GM10266 (cell line): Measurements from ENCODE around the gene CACNA1D.

Experiments
- DNase-seq: peaks from one replicate; pipeline ENCODE4 v3.0.0; 2012; ENCODE audit errors: extremely low spot score
- TF ChIP-seq, protein P1 (sequence below): IDR thresholded peaks from 2 replicates; pipeline ENCODE4 v1.5.1; 2012; ENCODE audit warnings: mild to moderate bottlenecking, low read depth; ENCODE audit not compliant: control insufficient read depth, insufficient read depth; ENCODE audit errors: missing control alignments

CACNA1D gene

GRCh38 chr3:53703630-53704362 is 209.4 kb downstream of the CACNA1D start:
- no peak for DNase-seq
- TF ChIP-seq, protein P1, sequence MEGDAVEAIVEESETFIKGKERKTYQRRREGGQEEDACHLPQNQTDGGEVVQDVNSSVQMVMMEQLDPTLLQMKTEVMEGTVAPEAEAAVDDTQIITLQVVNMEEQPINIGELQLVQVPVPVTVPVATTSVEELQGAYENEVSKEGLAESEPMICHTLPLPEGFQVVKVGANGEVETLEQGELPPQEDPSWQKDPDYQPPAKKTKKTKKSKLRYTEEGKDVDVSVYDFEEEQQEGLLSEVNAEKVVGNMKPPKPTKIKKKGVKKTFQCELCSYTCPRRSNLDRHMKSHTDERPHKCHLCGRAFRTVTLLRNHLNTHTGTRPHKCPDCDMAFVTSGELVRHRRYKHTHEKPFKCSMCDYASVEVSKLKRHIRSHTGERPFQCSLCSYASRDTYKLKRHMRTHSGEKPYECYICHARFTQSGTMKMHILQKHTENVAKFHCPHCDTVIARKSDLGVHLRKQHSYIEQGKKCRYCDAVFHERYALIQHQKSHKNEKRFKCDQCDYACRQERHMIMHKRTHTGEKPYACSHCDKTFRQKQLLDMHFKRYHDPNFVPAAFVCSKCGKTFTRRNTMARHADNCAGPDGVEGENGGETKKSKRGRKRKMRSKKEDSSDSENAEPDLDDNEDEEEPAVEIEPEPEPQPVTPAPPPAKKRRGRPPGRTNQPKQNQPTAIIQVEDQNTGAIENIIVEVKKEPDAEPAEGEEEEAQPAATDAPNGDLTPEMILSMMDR: no peak

DNA sequence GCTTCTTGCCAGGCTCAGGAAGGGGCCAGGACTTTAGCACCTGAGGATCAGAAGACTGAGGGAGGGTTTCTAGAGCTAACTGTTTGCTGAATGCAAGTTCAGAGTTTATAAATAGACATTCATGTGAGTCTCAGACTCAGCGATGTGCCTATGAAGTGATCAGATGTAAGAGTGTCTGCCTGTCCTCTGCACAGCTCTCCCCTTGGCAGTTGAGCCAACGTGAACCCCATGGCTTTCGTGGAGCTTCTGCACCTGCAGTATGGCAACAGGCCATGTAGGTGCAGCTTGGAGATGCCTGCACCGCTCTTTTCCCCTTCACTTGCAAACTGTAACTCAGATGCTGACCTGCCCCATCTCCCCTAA is 209.9 kb downstream of the CACNA1D start:
- DNase-seq: no peak
- TF ChIP-seq, protein P1: no peak

- TF ChIP-seq, protein P1: no peak
These were observed 210.8 kb downstream of the CACNA1D start for GRCh38 chr3:53705024-53705745.

GRCh38 chr3:53705774-53706173 is 211.4 kb downstream of the CACNA1D start:
- TF ChIP-seq, protein P1: no peak
- no peak for DNase-seq

More at GRCh38 chr3:53705024-53705745, 210.8 kb downstream of the CACNA1D start:
- DNase-seq: no peak

- TF ChIP-seq, protein P1: no peak
- no peak for DNase-seq
These were observed 212.8 kb downstream of the CACNA1D start for GRCh38 chr3:53707222-53707621.

- no peak for DNase-seq
- TF ChIP-seq, protein P1: no peak
These were observed 213.7 kb downstream of the CACNA1D start for GRCh38 chr3:53708001-53708621.
